ENCODE measurements around the gene TGM1. TPM values are rescaled to one million over a fixed set of nuclear protein-coding genes. Genes with fewer than 3 reads are reported as not detected.
"Not testable (repeated sequence)": the region's sequence is repeated elsewhere in the genome, so short reads cannot be mapped to it uniquely, and the experiment has no call there.

The TGM1 gene
- total RNA-seq, 1 experiment from 2014 or later = 2.9 TPM

DNA sequence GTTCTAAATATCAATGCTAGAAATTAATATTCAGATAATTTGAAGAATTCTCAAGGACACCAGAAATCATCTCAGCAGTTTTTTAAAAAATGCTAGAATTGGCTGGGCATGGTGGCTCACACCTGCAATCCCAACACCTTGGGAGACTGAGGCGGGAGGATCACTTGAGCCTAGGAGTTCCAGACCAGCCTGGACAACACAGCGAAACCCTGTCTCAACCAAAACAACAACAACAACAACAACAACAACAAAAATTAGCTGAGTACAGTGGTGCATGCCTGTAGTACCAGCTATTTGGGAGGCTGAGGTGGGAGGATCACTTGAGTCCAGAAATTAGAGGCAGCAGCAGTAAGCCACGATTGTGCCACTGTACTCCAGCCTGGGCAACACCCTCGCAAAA, 43.9 kb downstream of the TGM1 start:
- H2BK120ac ChIP-seq (ENCODE audit: low read depth, low read length, poor library complexity, severe bottlenecking) = no peak overlapping the region
- no peaks in the 10 kb centered on the region for H3K9me3 ChIP-seq (ENCODE audit: control insufficient read depth, low read depth, low read length)
- H3K4me2 ChIP-seq (ENCODE audit: insufficient read depth, insufficient read length, low read length) = no peak overlapping the region
- H2BK20ac ChIP-seq (ENCODE audit: low read depth, low read length, poor library complexity, severe bottlenecking) = no peak overlapping the region
- H3K14ac ChIP-seq (ENCODE audit: insufficient read depth, low read length) = no peak overlapping the region
- H3K18ac ChIP-seq (ENCODE audit: insufficient read length, low read depth, low read length) = no peak overlapping the region
- no peak overlapping the region for H2BK5ac ChIP-seq (ENCODE audit: insufficient read length, low read length)
- Mint-ChIP-seq H3K9me3 (no peaks in the 10 kb centered on the region), H3K4me1 (peaks cover 11 to 13% of the 10 kb centered on the region in 2 experiments), H3K4me3 (no peak overlapping the region), H3K27ac (no peak overlapping the region), H3K36me3 (ENCODE audit: insufficient read depth in 1 of 3, low read depth in 3 of 3) (peaks cover 0 to 13% (median 9%) of the 10 kb centered on the region in 3 experiments; a peak in 5 of 7 replicates), H3K27me3 (ENCODE audit: low read depth) (no peaks in the 10 kb centered on the region)
- no peak overlapping the region for H3K27ac ChIP-seq (ENCODE audit: insufficient read length, low read depth, low read length)
- no peak overlapping the region for H2BK12ac ChIP-seq (ENCODE audit: insufficient read length, low read depth, low read length)
- no peak overlapping the region for H3K56ac ChIP-seq (ENCODE audit: insufficient read length, low read depth, low read length)
- no peak overlapping the region for H3K23ac ChIP-seq (ENCODE audit: insufficient read length, low read depth, low read length)
- H3K4me1 ChIP-seq (ENCODE audit: insufficient read depth, low read length) = no peaks in the 10 kb centered on the region
- no peak overlapping the region for H3T11ph ChIP-seq (ENCODE audit: low read length)
- no peak overlapping the region for H2BK15ac ChIP-seq (ENCODE audit: low read depth, low read length)
- no peak overlapping the region for H2AK5ac ChIP-seq (ENCODE audit: insufficient read length, low read length)
- H4K5ac ChIP-seq (ENCODE audit: insufficient read length, low read depth, low read length) = no peak overlapping the region
- no peaks in the 10 kb centered on the region for H4K20me1 ChIP-seq (ENCODE audit: control insufficient read depth, insufficient read depth, insufficient read length)
- no peak overlapping the region for H3K9ac ChIP-seq (ENCODE audit: extremely low read depth, insufficient read length, low read length)
- peaks cover 11% of the 10 kb centered on the region for H3K79me1 ChIP-seq (ENCODE audit: insufficient read depth, low read depth, low read length, poor library complexity, severe bottlenecking)
- H2AFZ ChIP-seq (ENCODE audit: low read length) = no peak overlapping the region
- no peak overlapping the region for H4K91ac ChIP-seq (ENCODE audit: insufficient read length, low read depth, low read length)
- H3K23me2 ChIP-seq (ENCODE audit: insufficient read length, low read depth, low read length, poor library complexity, severe bottlenecking) = peaks cover 8% of the 10 kb centered on the region
- no peak for DNase-seq
- TF ChIP-seq CTCF (conservative IDR thresholded peaks at IDR 0.05) = no peak
- no CpG with 5 or more reads among the region's 4 CpGs for WGBS (ENCODE audit: extremely low coverage, insufficient read length, low lambda C conversion rate)
- H3K4ac ChIP-seq (ENCODE audit: low read depth, low read length) = no peak overlapping the region
- H3K79me2 ChIP-seq (ENCODE audit: insufficient read depth, low read length) = peaks cover 3% of the 10 kb centered on the region; the same call in 1 of the 2 replicates
- H3K27me3 ChIP-seq (ENCODE audit: insufficient read depth, low read length) = no peaks in the 10 kb centered on the region
- H4K8ac ChIP-seq (replicated peaks; ENCODE audit: insufficient read length, low read depth, low read length) = no peak overlapping the region

- not testable (repeated sequence) for H3K79me1 ChIP-seq (ENCODE audit: insufficient read depth, low read depth, low read length, poor library complexity, severe bottlenecking); H3K27me3 ChIP-seq (ENCODE audit: insufficient read depth, low read length); H2BK5ac ChIP-seq (ENCODE audit: insufficient read length, low read length); H4K5ac ChIP-seq (ENCODE audit: insufficient read length, low read depth, low read length); H3K9ac ChIP-seq (ENCODE audit: extremely low read depth, insufficient read length, low read length); H3T11ph ChIP-seq (ENCODE audit: low read length); DNase-seq; H2AFZ ChIP-seq (ENCODE audit: low read length); H3K18ac ChIP-seq (ENCODE audit: insufficient read length, low read depth, low read length); H3K27ac ChIP-seq (ENCODE audit: insufficient read length, low read depth, low read length); H3K14ac ChIP-seq (ENCODE audit: insufficient read depth, low read length); H3K4ac ChIP-seq (ENCODE audit: low read depth, low read length); H2AK5ac ChIP-seq (ENCODE audit: insufficient read length, low read length); H2BK120ac ChIP-seq (ENCODE audit: low read depth, low read length, poor library complexity, severe bottlenecking); H2BK15ac ChIP-seq (ENCODE audit: low read depth, low read length); H3K56ac ChIP-seq (ENCODE audit: insufficient read length, low read depth, low read length); H3K9me3 Mint-ChIP-seq; H4K8ac ChIP-seq (replicated peaks; ENCODE audit: insufficient read length, low read depth, low read length); H3K9me3 ChIP-seq (ENCODE audit: control insufficient read depth, low read depth, low read length); H3K23ac ChIP-seq (ENCODE audit: insufficient read length, low read depth, low read length); H4K91ac ChIP-seq (ENCODE audit: insufficient read length, low read depth, low read length); H2BK20ac ChIP-seq (ENCODE audit: low read depth, low read length, poor library complexity, severe bottlenecking); H3K4me3 Mint-ChIP-seq; H3K79me2 ChIP-seq (ENCODE audit: insufficient read depth, low read length); H3K27me3 Mint-ChIP-seq (ENCODE audit: low read depth); H3K4me1 ChIP-seq (ENCODE audit: insufficient read depth, low read length); H3K27ac Mint-ChIP-seq; H4K20me1 ChIP-seq (ENCODE audit: control insufficient read depth, insufficient read depth, insufficient read length); H3K4me2 ChIP-seq (ENCODE audit: insufficient read depth, insufficient read length, low read length); H2BK12ac ChIP-seq (ENCODE audit: insufficient read length, low read depth, low read length)
- Mint-ChIP-seq H3K4me1 (peaks cover 18 to 26% of the 10 kb centered on the region in 2 experiments), H3K36me3 (ENCODE audit: insufficient read depth in 1 of 3, low read depth in 3 of 3) (peaks cover 0 to 15% (median 9%) of the 10 kb centered on the region in 3 experiments; a peak in 5 of 7 replicates)
- H3K23me2 ChIP-seq (ENCODE audit: insufficient read length, low read depth, low read length, poor library complexity, severe bottlenecking) = peaks cover 11% of the 10 kb centered on the region
- WGBS (ENCODE audit: extremely low coverage, insufficient read length, low lambda C conversion rate) = no CpG with 5 or more reads among the region's 1 CpG
Measured at GRCh38 chr14:24216876-24217275, 46.1 kb downstream of the TGM1 start.
